Suppressor macrophage treated with lipopolysaccharide for 4 hours (primary cell): ENCODE results near the gene GAP43.

Source experiments
- DNase-seq: peaks from one replicate; pipeline ENCODE4 v3.0.0-alpha.2; 2020

The GAP43 gene

GRCh38 chr3:115627180-115628074, 4.1 kb downstream of the GAP43 start:
- DNase-seq: no peak

- DNase-seq: no peak
Observed at GRCh38 chr3:115628075-115628412, 4.7 kb downstream of the GAP43 start.

- no peak for DNase-seq
Observed at GRCh38 chr3:115630850-115631249, 7.5 kb downstream of the GAP43 start.

GRCh38 chr3:115632026-115632425, 8.7 kb downstream of the GAP43 start:
- DNase-seq: no peak

GRCh38 chr3:115633467-115633866, 10.2 kb downstream of the GAP43 start:
- DNase-seq: no peak

- DNase-seq: no peak
Observed at GRCh38 chr3:115634052-115634451, 10.7 kb downstream of the GAP43 start.

GRCh38 chr3:115635406-115635805, 12.1 kb downstream of the GAP43 start:
- no peak for DNase-seq

- no peak for DNase-seq
Observed at GRCh38 chr3:115638241-115638640, 14.9 kb downstream of the GAP43 start.

- DNase-seq: no peak
Observed at GRCh38 chr3:115638991-115639390, 15.7 kb downstream of the GAP43 start.

- no peak for DNase-seq
Observed at GRCh38 chr3:115644391-115644790, 21.1 kb downstream of the GAP43 start.

GRCh38 chr3:115646027-115646690, 22.8 kb downstream of the GAP43 start:
- DNase-seq: no peak

GRCh38 chr3:115648559-115648958, 25.2 kb downstream of the GAP43 start:
- no peak for DNase-seq

- DNase-seq: peak; percentile 15
Observed at GRCh38 chr3:115651087-115651486, 27.8 kb downstream of the GAP43 start.

- DNase-seq: no peak
Observed at GRCh38 chr3:115651599-115651998, 28.3 kb downstream of the GAP43 start.

GRCh38 chr3:115652738-115653137, 29.4 kb downstream of the GAP43 start:
- DNase-seq: peak; percentile 10

GRCh38 chr3:115655761-115656282, 32.5 kb downstream of the GAP43 start:
- no peak for DNase-seq

- DNase-seq: no peak
Observed at GRCh38 chr3:115657168-115657567, 33.9 kb downstream of the GAP43 start.

- DNase-seq: no peak
Observed at GRCh38 chr3:115658032-115658336, 34.7 kb downstream of the GAP43 start.

- peak; percentile 73 for DNase-seq
Observed at GRCh38 chr3:115658337-115659181, 35.2 kb downstream of the GAP43 start.

- DNase-seq: no peak
Observed at GRCh38 chr3:115659253-115660220, 36.2 kb downstream of the GAP43 start.

- no peak for DNase-seq
Observed at GRCh38 chr3:115660646-115661337, 37.5 kb downstream of the GAP43 start.

- DNase-seq: peak; percentile 22
Observed at GRCh38 chr3:115662356-115662755, 39.0 kb downstream of the GAP43 start.
